ENCODE measurements around the gene SVBP.

DNA sequence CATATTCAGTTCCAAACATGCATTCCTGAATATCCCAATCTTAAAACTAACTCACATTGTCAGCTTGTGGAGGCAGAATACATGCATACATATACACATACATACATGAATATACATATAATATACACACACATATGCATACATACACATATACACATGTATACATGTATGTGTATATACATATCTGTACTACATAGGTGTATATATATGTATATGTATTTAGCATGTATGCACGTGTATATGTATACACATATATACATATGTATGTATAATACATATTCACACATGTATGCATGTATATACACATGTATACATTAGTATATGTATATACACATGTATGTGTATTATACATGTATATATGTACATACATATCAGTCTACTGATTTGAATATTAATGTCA, 28.0 kb upstream of the SVBP start:
- TF ChIP-seq, protein P1, sequence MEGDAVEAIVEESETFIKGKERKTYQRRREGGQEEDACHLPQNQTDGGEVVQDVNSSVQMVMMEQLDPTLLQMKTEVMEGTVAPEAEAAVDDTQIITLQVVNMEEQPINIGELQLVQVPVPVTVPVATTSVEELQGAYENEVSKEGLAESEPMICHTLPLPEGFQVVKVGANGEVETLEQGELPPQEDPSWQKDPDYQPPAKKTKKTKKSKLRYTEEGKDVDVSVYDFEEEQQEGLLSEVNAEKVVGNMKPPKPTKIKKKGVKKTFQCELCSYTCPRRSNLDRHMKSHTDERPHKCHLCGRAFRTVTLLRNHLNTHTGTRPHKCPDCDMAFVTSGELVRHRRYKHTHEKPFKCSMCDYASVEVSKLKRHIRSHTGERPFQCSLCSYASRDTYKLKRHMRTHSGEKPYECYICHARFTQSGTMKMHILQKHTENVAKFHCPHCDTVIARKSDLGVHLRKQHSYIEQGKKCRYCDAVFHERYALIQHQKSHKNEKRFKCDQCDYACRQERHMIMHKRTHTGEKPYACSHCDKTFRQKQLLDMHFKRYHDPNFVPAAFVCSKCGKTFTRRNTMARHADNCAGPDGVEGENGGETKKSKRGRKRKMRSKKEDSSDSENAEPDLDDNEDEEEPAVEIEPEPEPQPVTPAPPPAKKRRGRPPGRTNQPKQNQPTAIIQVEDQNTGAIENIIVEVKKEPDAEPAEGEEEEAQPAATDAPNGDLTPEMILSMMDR (conservative IDR thresholded peaks at IDR 0.05; ENCODE audit: low read length) = no peak
- TF ChIP-seq EZH2phosphoT487 (IDR thresholded peaks at IDR 0.05; ENCODE audit: borderline replicate concordance) = no peak

Measured in Loucy (cell line).